ENCODE results near the gene TMEM51.

The TMEM51 gene

DNA sequence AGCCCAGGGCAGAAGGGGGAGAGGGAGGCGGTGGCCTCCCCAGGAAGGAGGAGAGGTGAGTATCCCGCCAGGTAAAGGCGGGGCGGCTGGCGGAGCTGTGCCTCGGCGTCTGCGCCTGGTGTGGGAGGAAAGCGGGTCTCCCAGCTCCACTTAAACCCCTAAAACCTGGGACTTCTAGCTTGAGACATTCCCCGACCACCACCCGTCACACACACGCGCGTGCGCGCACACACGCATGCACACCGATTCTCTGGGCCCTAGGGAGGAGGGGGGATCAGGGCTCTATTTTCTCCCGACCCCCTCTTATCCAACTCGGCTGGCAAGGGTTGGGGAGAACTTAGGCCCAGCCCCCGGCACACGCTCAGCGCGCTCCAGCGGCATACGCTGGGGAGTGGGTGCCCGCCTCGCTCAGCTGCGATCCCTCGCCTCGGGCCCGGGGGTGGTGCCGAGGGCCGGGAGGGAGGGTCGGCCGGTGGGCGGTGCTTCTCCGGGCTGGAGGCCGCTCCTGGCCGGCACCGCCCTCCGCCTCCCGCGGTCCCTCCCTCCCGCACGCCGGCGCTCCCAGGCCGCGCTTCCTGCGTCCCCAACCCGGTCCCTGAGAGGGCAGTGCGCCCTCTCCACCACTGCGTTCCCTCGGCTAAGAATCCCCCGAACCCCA lies at the start of gene TMEM51:
Gene TMEM51 (plus strand): TSS at position 564 of the 658 bp plus-strand sequence. CDS start 61,341 bp downstream, outside the sequence.
- H3K4me3 ChIP-seq (ENCODE audit: low read depth, low read length): peak within 1 kb of the TSS; percentile 75
- TF ChIP-seq CTCF (IDR thresholded peaks at IDR 0.05; ENCODE audit: low read depth, low read length): no peak

GRCh38 chr1:15103906-15104305 lies 49.6 kb upstream of the TMEM51 start:
- H3K4me3 ChIP-seq (ENCODE audit: low read depth, low read length): no peak overlapping the region
- TF ChIP-seq CTCF (IDR thresholded peaks at IDR 0.05; ENCODE audit: low read depth, low read length): no peak

DNA sequence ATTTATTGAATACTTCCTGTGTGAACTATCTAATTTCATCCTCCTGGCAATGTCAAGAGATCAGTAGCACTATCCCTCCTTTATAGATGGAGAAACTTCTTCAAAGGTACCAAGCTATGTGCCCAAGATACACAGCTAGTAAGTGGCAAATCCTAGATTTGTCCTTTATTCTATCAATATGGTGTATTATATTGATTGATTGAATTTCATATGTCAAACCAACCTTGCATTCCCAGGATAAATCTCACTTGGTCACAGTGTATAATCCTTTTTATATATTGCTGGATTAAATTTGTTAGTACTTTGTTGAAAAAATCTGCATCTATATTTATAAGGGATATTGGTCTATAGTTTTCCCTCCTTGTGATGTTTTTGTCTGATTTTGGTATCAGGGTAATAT lies 48.8 kb upstream of the TMEM51 start:
- H3K4me3 ChIP-seq (ENCODE audit: low read depth, low read length): no peak overlapping the region
- no peak for TF ChIP-seq CTCF (IDR thresholded peaks at IDR 0.05; ENCODE audit: low read depth, low read length)

- TF ChIP-seq CTCF (IDR thresholded peaks at IDR 0.05; ENCODE audit: low read depth, low read length): no peak
These were observed 46.9 kb upstream of the TMEM51 start for GRCh38 chr1:15106608-15107007.

DNA sequence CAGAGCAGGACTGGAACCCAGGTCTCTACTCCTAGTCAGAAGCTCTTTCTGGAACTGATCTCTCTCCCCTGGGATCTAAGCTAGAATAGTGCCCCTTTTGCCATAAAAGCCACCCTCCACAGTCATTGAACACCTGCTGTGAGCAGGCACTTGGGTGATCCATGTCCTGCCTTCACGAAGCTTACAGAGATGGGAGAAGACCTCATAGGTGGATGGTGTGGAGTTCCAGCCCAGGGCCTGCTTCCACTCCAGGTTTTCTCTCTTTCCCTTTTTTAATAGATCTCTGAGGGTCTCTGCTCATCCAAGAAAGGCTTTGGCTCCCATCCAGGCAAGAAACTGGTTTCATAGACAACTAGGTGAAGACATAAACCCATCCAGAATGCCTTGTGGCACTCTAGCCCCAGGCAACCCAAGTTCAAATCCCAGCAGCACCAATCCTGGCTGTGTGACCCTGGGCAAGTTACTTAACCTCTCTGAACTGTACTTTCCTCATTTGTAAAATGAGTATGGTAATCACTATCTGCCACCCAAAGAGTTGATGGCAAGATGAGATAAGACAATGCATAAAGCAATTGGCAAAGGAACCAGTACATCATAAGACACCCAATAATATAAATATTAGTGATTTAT lies 46.4 kb upstream of the TMEM51 start:
- H3K4me3 ChIP-seq (ENCODE audit: low read depth, low read length): no peak overlapping the region
- no peak for TF ChIP-seq CTCF (IDR thresholded peaks at IDR 0.05; ENCODE audit: low read depth, low read length)

More at GRCh38 chr1:15106608-15107007, 46.9 kb upstream of the TMEM51 start:
- no peak overlapping the region for H3K4me3 ChIP-seq (ENCODE audit: low read depth, low read length)

- no peak for TF ChIP-seq CTCF (IDR thresholded peaks at IDR 0.05; ENCODE audit: low read depth, low read length)
- no peak overlapping the region for H3K4me3 ChIP-seq (ENCODE audit: low read depth, low read length)
These were observed 45.6 kb upstream of the TMEM51 start for GRCh38 chr1:15107911-15108310.

DNA sequence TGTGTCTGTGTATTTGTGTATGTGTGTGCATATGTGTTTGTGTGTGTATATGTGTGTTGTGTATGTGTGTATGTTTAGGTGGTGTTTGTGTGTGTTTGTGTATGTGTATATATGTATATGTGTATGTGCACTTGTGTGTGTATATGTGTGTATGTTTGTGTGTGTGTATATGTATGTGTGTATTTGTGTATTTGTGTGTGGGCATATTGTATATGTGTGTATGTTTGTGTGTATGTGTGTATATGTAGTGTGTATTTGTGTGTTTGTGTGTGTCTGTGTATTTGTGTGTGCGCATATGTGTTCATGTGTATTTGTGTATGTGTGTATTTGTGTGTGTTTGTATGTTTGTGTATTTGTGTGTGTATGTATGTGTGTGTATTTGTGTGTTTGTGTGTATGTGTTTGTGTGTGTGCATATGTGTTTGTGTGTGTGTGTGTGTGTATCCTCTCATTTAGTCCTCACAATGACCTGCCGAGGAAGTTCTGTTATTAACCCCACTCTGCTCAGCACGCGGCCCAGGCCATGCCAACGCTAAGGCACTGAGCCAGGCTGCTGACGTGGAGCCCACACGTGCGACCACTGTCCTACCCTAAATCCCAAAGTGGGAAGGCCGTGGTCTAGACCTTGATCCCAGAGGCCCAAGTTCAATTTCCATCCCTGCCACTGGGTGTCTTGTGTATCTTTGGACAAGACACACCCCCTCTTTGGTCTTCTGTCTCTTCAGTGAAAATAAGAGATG lies 43.2 kb upstream of the TMEM51 start:
- no peak overlapping the region for H3K4me3 ChIP-seq (ENCODE audit: low read depth, low read length)
- TF ChIP-seq CTCF (IDR thresholded peaks at IDR 0.05; ENCODE audit: low read depth, low read length): no peak

Measured in WI38 (cell line).